B cell (primary cell): ENCODE measurements around the gene CACNG4. TPM values are rescaled to one million over a fixed set of nuclear protein-coding genes. Genes with fewer than 3 reads are reported as not detected.

ENCODE experiments used
- ATAC-seq: fragments of 200-7000 bp; cut with Tn5 transposase; one replicate; pipeline ENCODE4 v1.10.0; 2021; ENCODE audit warnings: low read depth, mild to moderate bottlenecking, moderate number of reproducible peaks, moderate library complexity
- CTCF ChIA-PET: fragments of 350-600 bp; sonication (Branson Sonifier 250); formaldehyde crosslinking; loops from one replicate; lab custom pipeline; 2021; ENCODE audit warnings: antibody characterized with exemption, inconsistent platforms; lab: Charles Lee
- POLR2A ChIA-PET: fragments of 350-600 bp; sonication (Branson Sonifier 250); formaldehyde crosslinking; loops from one replicate; lab custom pipeline; 2021; ENCODE audit warnings: antibody characterized with exemption; lab: Charles Lee
- DNase-seq: peaks from one replicate; pipeline ENCODE4 v3.0.0; 2013
- H2AFZ ChIP-seq: 2 replicates; pipeline ENCODE4 v1.6.1; 2012; ENCODE audit warnings: mild to moderate bottlenecking, low read depth, low read length; ENCODE audit not compliant: insufficient read depth, poor library complexity, severe bottlenecking
- H3K27ac ChIP-seq, 2 donors: 1 replicate in 1 of 2; 2 replicates in 1 of 2; pipeline ENCODE4 v1.5.1; 2012 to 2013; ENCODE audit warnings: low read length in 2 of 2, mild to moderate bottlenecking in 2 of 2, moderate library complexity in 1 of 2
- H3K27me3 ChIP-seq, 4 experiments: fragments of 200-600 bp in 1 of 4; sonication (generic) in 1 of 4; replicated peaks in 1 of 4; 1 replicate in 2 of 4; 2 replicates in 2 of 4; pipeline versions ENCODE4 v1.6.1 to v1.7.0; 2013 to 2016; ENCODE audit warnings: low read length in 3 of 4, mild to moderate bottlenecking in 2 of 4, mixed read lengths in 1 of 4, moderate library complexity in 1 of 4; ENCODE audit not compliant: insufficient read depth in 4 of 4, control insufficient read depth in 3 of 4; ENCODE audit errors: control extremely low read depth in 1 of 4
- H3K36me3 ChIP-seq, 2 experiments: replicated peaks in 1 of 2; 1 replicate in 1 of 2; 2 replicates in 1 of 2; pipeline versions ENCODE4 v1.6.1 to v1.7.1; 2013; ENCODE audit warnings: low read length in 1 of 2; ENCODE audit not compliant: insufficient read depth in 2 of 2, control insufficient read depth in 1 of 2; ENCODE audit errors: control extremely low read depth in 1 of 2, extremely low read depth in 1 of 2
- H3K4me1 ChIP-seq, 2 donors: fragments of 200-600 bp in 1 of 2; sonication (generic) in 1 of 2; 1 replicate in 1 of 2; 2 replicates in 1 of 2; pipeline versions ENCODE4 v1.5.1 to v1.6.1; 2013 to 2017; ENCODE audit warnings: low read length in 2 of 2; ENCODE audit not compliant: control insufficient read depth in 2 of 2, insufficient read depth in 2 of 2
- H3K4me2 ChIP-seq: replicated peaks from 2 replicates; pipeline ENCODE3; 2012; ENCODE audit warnings: mild to moderate bottlenecking, low read depth, low read length; ENCODE audit not compliant: poor library complexity, severe bottlenecking
- H3K4me3 ChIP-seq, 5 experiments: fragments of 200-600 bp in 1 of 5; sonication (generic) in 1 of 5; 1 replicate in 3 of 5; 2 replicates in 2 of 5; pipeline versions ENCODE4 v1.5.1 to v1.7.0; 2011 to 2016; ENCODE audit warnings: low read length in 4 of 5, mild to moderate bottlenecking in 4 of 5, low read depth in 2 of 5, control low read depth in 1 of 5, moderate library complexity in 1 of 5; ENCODE audit not compliant: insufficient read depth in 1 of 5; ENCODE audit errors: control extremely low read depth in 1 of 5, extremely low read depth in 1 of 5
- H3K79me2 ChIP-seq: fragments of 200-600 bp; sonication (generic); one replicate; pipeline ENCODE4 v1.6.0; 2016; ENCODE audit warnings: low read length; ENCODE audit not compliant: control insufficient read depth, insufficient read depth
- H3K9ac ChIP-seq: fragments of 200-600 bp; sonication (generic); 2 replicates; pipeline ENCODE4 v1.6.1; 2017; ENCODE audit warnings: mild to moderate bottlenecking, low read length, moderate library complexity
- H3K9me3 ChIP-seq, 3 donors: one replicate each; pipeline versions ENCODE4 v1.6.1 to v1.7.1; 2013; ENCODE audit warnings: low read length in 2 of 3; ENCODE audit not compliant: control insufficient read depth in 2 of 3, insufficient read depth in 1 of 3; ENCODE audit errors: control extremely low read depth in 1 of 3
- H4K20me1 ChIP-seq: 2 replicates; pipeline ENCODE4 v1.6.0; 2012; ENCODE audit warnings: mild to moderate bottlenecking, low read length; ENCODE audit not compliant: insufficient read depth, control insufficient read depth, poor library complexity, severe bottlenecking
- H3K27ac Mint-ChIP-seq: one replicate; pipeline ENCODE4 v1.8.0; 2021; ENCODE audit warnings: mixed read lengths
- H3K27me3 Mint-ChIP-seq: one replicate; pipeline ENCODE4 v1.8.0; 2021; ENCODE audit warnings: mixed read lengths
- H3K4me1 Mint-ChIP-seq: one replicate; pipeline ENCODE4 v1.8.0; 2021; ENCODE audit warnings: mixed read lengths
- H3K4me3 Mint-ChIP-seq: one replicate; pipeline ENCODE4 v1.8.0; 2021; ENCODE audit warnings: mixed read lengths
- H3K9me3 Mint-ChIP-seq: one replicate; pipeline ENCODE4 v1.8.0; 2022; ENCODE audit warnings: mixed read lengths; ENCODE audit not compliant: insufficient read depth
- EZH2 ChIP-seq: IDR thresholded peaks from 2 replicates; pipeline ENCODE4 v1.6.1; 2012; ENCODE audit warnings: borderline replicate concordance, low read depth, mild to moderate bottlenecking, moderate library complexity, low read length; ENCODE audit not compliant: insufficient read depth, poor library complexity, severe bottlenecking
- WGBS: methylation state at CpG from one replicate; pipeline ENCODE4 v1.1.5; 2013; ENCODE audit warnings: missing lambda C conversion rate; ENCODE audit not compliant: insufficient coverage; 5-methylcytosine and 5-hydroxymethylcytosine counted together
- intact Hi-C: fragments of 100-400 bp; cut with micrococcal nuclease; formaldehyde crosslinking; loops from one replicate; pipeline ENCODE4 v1.10.0; 2022
- polyA plus RNA-seq: library from polyadenylated mRNA; depleted of rRNA; stranded (reverse); fragments of >200 nt; gene quantifications from 2 replicates; pipeline ENCODE4 v1.2.3, GENCODE V29; 2012
- total RNA-seq, 2 donors: library from RNA; stranded (reverse); fragments of 120-200 nt in 1 of 2; gene quantifications; 1 replicate in 1 of 2; 2 replicates in 1 of 2; pipeline versions ENCODE4 v1.2.3 to v1.2.4, GENCODE V29; 2013 to 2022
- TF ChIP-seq, protein P1 (sequence below): fragments of 200-600 bp; IDR thresholded peaks from one replicate; pipeline ENCODE4 v1.8.0; 2022; ENCODE audit warnings: antibody characterized with exemption, mild to moderate bottlenecking

The CACNG4 gene
- total and polyA plus RNA-seq, 2 donors (not counting 1 experiment from before 2014, with no cell fraction given): not detected

DNA sequence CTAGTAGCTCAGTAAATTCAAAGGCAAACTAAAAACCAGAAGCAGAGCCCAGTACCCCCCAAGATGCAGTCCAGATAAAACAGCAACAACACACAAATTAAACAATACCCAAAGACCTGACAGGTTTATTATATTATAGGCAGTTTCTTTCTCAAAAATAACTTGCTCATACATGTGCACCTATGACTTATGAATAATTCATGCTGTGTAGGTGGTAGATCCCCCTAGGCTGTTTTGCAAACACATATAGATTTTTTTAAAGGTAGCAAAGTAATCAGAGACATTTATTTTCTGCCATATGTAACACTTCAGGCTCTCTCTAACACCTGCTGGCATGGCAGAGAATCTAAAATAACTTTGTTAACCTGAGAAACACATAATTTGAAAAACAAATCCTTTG lies 107.1 kb downstream of the CACNG4 start:
- Histone ChIP-seq H3K27ac (no peak overlapping the region), H2AFZ (no peak overlapping the region), H3K4me3 (no peak overlapping the region), H3K79me2 (no peaks in the 10 kb centered on the region), H3K36me3 (peaks cover 4 to 8% of the 10 kb centered on the region in 2 experiments), H4K20me1 (no peaks in the 10 kb centered on the region), H3K9ac (no peak overlapping the region), H3K4me2 (no peak overlapping the region), H3K27me3 (no peaks in the 10 kb centered on the region), H3K4me1 (no peaks in the 10 kb centered on the region), H3K9me3 (no peaks in the 10 kb centered on the region)
- TF ChIP-seq, protein P1, sequence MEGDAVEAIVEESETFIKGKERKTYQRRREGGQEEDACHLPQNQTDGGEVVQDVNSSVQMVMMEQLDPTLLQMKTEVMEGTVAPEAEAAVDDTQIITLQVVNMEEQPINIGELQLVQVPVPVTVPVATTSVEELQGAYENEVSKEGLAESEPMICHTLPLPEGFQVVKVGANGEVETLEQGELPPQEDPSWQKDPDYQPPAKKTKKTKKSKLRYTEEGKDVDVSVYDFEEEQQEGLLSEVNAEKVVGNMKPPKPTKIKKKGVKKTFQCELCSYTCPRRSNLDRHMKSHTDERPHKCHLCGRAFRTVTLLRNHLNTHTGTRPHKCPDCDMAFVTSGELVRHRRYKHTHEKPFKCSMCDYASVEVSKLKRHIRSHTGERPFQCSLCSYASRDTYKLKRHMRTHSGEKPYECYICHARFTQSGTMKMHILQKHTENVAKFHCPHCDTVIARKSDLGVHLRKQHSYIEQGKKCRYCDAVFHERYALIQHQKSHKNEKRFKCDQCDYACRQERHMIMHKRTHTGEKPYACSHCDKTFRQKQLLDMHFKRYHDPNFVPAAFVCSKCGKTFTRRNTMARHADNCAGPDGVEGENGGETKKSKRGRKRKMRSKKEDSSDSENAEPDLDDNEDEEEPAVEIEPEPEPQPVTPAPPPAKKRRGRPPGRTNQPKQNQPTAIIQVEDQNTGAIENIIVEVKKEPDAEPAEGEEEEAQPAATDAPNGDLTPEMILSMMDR: no peak
- TF ChIP-seq EZH2: no peak
- Mint-ChIP-seq H3K9me3 (no peaks in the 10 kb centered on the region), H3K27ac (no peak overlapping the region), H3K4me1 (no peaks in the 10 kb centered on the region), H3K4me3 (no peak overlapping the region), H3K27me3 (no peaks in the 10 kb centered on the region)
- intact Hi-C loops: no loop called here
- no peak for DNase-seq
- ATAC-seq: no peak
- ChIA-PET CTCF (no interaction called here), POLR2A (no interaction called here)

DNA sequence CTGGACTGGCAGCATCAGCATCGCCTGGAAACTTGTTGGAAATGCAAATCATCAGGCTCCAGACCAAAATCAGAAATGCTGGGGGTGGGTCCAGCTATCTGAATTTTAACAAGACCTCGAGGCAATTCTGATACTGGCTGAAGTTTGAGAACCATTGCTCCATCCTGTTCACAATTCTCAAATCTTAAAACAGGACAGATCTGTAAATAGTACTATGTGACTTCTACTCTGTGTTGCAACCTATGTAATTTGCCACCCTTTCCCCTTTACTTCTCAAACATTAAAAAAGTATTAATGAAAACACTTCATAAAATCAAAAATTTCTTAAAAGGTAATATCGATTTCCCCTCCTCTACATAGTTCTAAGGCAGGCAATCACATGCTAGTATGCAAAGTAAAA lies 108.4 kb downstream of the CACNG4 start:
- H3K9ac ChIP-seq: no peak overlapping the region
- H3K4me2 ChIP-seq: no peak overlapping the region
- no peaks in the 10 kb centered on the region for H3K9me3 ChIP-seq
- H3K4me3 ChIP-seq: no peak overlapping the region
- ChIA-PET POLR2A (no interaction called here), CTCF (no interaction called here)
- H4K20me1 ChIP-seq: no peaks in the 10 kb centered on the region
- no peak for TF ChIP-seq EZH2
- TF ChIP-seq, protein P1: no peak
- no peaks in the 10 kb centered on the region for H3K9me3 Mint-ChIP-seq
- WGBS: 89% methylated on average over 1 of the region's 3 CpGs
- intact Hi-C loops: no loop called here
- H2AFZ ChIP-seq: no peak overlapping the region
- no peak overlapping the region for H3K27ac Mint-ChIP-seq
- H3K27me3 Mint-ChIP-seq: no peaks in the 10 kb centered on the region
- ATAC-seq (no peak), DNase-seq (no peak)
- H3K4me3 Mint-ChIP-seq: no peak overlapping the region
- no peak overlapping the region for H3K27ac ChIP-seq
- H3K4me1 ChIP-seq: no peaks in the 10 kb centered on the region
- peaks cover 3 to 15% of the 10 kb centered on the region in 2 experiments for H3K36me3 ChIP-seq
- no peaks in the 10 kb centered on the region for H3K27me3 ChIP-seq
- no peaks in the 10 kb centered on the region for H3K4me1 Mint-ChIP-seq
- H3K79me2 ChIP-seq: no peaks in the 10 kb centered on the region
